GM19351 (cell line): Measurements from ENCODE around the gene SLC2A6.

Experiments
- ATAC-seq: cut with Tn5 transposase; IDR thresholded peaks from one replicate; pipeline ENCODE4 v1.9.1; 2021; ENCODE audit warnings: mild to moderate bottlenecking, moderate library complexity; ENCODE audit not compliant: unreplicated experiment

SLC2A6 gene

GRCh38 chr9:133477992-133478850 is 678 bp downstream of the SLC2A6 start:
- ATAC-seq, result peak; percentile 35

- ATAC-seq, result no peak
These were observed 1.4 kb downstream of the SLC2A6 start for GRCh38 chr9:133477461-133477860.

DNA sequence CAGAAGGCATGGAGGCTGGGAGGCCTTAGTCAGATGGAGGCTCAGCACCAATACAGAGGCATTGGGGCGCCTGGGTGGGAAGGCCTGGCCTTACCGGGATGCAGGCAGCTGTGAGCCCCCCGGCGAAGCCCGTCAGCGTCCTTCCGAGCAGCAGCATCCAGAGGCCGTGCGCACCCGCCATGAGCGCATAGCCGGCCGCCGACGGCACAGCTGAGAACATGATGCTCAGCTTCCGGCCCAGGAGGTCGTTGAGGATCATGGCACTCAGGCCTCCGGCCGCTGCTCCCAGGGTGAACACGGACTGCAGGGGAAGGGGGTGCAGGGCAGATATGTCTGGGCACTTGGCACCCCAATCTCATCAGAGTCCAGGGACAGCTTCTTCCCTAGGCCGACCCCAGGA is 2.0 kb downstream of the SLC2A6 start:
- ATAC-seq, result no peak

GRCh38 chr9:133476036-133476931 is 2.6 kb downstream of the SLC2A6 start:
- ATAC-seq, result no peak

GRCh38 chr9:133475292-133476012 is 3.4 kb downstream of the SLC2A6 start:
- ATAC-seq, result no peak

DNA sequence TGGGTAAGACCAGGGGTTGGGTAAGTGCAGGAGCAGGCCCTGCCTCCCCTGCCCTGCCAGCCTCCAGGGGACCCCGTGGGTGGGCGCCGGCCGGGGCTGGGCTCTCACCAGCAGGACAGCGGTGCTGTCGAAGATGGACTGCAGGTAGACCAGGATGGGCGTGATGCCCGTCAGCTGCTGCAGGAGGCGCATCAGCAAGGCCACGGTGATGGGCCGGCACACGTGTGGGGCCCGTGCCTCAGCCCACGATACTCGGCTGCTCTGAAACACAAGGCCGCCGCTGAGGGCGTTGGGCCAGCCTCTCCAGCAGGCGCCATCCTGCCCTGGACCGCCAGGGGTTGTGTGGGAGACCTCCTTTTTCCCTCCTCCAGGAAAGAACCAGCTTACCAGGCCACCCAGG is 4.0 kb downstream of the SLC2A6 start:
- no peak for ATAC-seq

DNA sequence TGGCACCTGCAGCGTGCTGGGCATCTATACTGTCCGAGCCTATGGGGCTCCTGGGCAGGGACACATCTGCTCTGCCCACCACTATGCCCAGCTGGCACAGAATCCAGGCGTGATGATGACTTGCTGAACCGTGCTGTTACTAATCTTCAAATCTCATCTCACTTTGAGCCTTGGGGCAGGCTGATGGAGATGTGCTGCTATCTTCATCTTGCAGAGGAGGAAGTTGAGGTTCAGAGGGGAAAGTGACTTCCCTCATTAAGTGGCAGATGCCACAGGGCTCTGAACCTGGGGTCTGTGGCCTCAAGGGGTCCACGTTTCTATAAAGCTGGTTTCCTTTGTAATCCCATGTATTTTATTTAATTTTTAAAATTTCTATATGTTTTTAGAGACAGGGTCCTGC is 4.7 kb downstream of the SLC2A6 start:
- ATAC-seq, result no peak

GRCh38 chr9:133473743-133474142 is 5.2 kb downstream of the SLC2A6 start:
- no peak for ATAC-seq

DNA sequence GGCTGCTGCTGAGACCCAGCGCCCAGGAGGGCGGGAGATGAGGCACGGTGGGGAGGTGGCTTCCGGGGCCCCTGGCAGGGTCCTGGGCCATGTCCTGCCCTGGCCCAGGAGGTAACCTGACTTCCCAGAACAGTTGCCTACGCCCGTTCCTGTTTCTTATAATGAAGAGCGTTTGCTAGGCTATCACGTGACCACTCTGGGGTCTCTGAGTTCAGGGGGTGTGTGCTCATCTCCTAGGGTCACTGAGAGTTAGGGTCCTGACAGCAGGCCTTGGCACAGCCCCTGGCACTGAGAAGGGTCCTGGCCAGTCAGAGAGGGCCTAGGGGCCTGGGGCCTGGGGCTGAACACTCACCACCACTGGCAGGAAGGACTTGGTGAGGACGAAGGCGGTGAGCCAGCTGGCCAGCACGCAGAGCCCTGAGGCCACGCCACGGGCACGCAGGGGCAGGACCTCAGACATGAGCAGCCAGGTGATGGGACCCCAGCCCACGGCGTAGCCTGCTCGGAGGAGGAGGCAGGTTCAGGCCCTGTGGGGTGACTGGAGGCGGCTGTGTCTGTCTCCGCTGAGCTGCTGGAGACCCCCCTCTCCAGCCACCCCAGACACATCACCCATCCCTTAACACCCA is 6.0 kb downstream of the SLC2A6 start:
- no peak for ATAC-seq

DNA sequence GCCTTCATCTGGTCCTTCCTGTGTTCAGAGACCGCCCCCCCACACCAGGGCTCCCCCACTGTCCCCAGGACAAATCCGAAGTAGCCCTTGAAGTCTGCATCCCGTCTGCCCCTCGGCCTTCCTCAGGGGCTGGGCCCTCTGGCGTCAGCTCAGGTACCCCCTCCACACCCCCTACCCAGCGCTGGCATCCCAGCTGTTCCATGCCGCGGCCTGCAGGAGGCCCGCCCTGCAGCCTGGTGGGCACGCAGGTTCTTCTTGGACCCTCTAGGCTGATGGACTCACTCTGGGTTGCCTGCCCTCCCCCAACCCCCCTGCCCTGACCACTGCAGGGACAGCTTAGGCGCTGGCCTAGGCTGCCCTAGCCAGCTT is 6.6 kb downstream of the SLC2A6 start:
- ATAC-seq, result no peak

DNA sequence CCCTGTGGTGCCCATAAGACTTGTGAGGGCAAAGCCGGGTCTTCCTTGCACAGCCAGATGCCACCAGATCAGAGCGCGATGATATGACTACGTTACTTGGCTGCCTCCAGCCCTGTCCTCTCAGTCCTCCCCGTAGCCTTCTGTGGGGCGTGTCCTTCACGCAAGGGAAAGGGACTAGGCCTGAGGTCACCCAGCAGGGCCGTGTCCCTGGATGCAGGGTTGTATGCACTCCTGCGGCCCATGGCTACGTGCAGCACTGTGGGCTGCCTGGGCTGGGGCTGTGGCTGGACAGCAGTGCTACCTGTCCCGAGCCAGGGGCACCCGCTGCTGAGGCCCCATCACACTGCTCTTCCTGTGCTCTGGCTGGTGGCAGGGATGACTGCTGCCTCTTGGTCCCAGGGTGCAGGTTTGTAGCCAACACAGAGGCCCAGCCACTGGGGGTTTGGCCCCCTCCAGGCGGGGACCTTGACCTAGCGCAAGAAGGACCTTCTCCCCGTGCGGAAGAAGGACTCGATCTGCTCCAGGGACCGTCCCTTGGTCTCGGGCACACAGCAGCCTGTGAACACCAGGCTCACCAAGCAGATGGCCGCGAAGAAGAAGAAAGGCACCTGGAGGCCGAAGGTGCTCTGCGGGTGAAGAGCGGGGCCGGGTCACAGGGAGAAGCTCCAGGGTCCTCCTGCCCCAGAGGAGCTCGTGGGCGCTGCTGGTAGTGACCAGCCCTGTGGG is 7.2 kb downstream of the SLC2A6 start:
- ATAC-seq, result no peak

DNA sequence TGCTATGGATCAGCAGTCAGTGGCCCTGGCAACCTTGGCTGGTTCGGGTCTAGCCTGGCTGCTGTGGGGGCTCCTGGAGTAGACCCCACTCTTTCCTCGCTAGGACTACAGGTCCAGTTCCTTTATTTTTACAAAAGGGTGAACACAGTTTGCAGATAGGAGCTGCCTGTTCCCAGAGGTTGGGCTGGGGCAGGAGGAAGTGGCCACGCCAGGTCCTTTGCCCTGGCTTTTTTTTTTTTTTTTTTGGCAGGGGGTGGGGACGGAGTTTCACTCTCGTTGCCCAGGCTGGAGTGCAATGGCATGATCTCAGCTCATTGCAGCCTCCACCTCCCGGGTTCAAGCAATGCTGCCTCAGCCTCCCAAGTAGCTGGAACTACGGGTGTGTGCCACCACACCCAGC is 7.9 kb downstream of the SLC2A6 start:
- no peak for ATAC-seq

GRCh38 chr9:133470427-133470924 is 8.4 kb downstream of the SLC2A6 start:
- ATAC-seq, result no peak

GRCh38 chr9:133468777-133469421 is 10.0 kb downstream of the SLC2A6 start:
- ATAC-seq, result no peak

- ATAC-seq, result no peak
These were observed 10.5 kb downstream of the SLC2A6 start for GRCh38 chr9:133468374-133468773.

- no peak for ATAC-seq
These were observed 11.8 kb downstream of the SLC2A6 start for GRCh38 chr9:133467101-133467500.

DNA sequence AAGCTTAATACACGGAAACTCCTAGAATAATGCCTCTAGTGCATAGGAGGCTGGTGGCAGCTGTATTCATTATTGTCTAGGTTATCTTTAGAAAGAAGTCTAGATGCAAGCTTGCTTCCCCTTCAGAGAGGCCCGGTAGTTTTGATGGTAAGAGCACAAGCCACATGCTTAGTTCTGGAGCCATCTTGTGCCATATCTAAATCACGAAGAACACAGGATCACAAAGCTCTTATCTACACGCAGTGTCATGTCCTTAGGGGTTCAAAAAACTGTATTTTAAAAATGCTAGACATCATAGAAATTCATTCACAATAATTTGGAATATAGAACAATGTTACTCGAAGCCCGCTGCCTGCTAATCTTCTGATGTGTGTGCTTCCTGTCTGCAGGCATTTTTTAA is 12.9 kb downstream of the SLC2A6 start:
- ATAC-seq, result no peak

GRCh38 chr9:133464638-133465037 is 14.3 kb downstream of the SLC2A6 start:
- no peak for ATAC-seq

DNA sequence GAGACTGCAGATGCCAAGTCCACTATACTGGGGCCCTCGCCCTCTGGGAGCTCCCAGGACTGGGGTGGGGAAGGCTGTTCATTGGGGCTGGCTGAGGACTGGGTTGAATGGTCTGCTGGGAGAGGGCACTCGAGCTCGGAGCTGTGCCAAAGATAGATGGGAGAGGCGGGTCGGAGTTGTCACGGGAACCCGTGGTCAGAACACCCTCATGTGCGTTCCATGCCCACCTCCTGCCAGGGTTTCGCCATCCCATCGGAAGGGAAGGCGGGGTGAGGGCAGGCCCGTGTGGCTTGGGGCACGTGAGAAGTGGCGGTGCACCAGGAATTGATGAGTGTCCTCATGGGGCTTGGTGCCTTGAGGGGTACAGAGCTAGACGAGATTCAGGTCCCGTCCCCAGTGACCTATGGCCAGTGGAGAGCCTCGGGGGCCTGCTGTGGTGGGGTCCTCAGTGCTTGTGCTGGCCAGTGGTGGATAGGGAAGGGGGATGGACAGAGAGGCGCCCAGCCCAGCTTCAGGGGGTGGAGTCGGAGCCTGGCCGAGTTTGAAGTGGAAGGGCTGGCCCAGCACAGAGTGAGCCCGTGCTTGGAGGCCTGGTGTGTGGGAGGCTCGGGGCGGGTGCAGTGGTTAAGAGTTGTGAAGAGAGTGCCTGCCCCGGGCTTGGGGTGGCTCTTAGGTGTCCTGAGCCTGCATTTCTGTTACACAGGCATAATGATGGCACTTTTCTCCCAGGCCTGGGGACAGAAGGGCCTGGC is 14.9 kb downstream of the SLC2A6 start:
- no peak for ATAC-seq
